Mucosa of rectum (tissue), 2 donors: ENCODE measurements around the gene SLC30A9.

Experiments
- H3K27ac ChIP-seq, 2 donors: one replicate each; pipeline ENCODE4 v1.7.0; 2013; ENCODE audit warnings: inconsistent platforms in 2 of 2, low read depth in 2 of 2, low read length in 2 of 2
- H3K27me3 ChIP-seq, 2 donors: one replicate each; pipeline ENCODE4 v1.7.0; 2013; ENCODE audit warnings: low read length in 2 of 2; ENCODE audit not compliant: control insufficient read depth in 2 of 2, insufficient read depth in 2 of 2
- H3K36me3 ChIP-seq, 2 donors: one replicate each; pipeline ENCODE4 v1.7.0; 2013; ENCODE audit warnings: low read length in 2 of 2; ENCODE audit not compliant: control insufficient read depth in 2 of 2, insufficient read depth in 2 of 2
- H3K4me1 ChIP-seq, 2 donors: one replicate each; pipeline ENCODE4 v1.7.0; 2013; ENCODE audit warnings: low read length in 2 of 2, mild to moderate bottlenecking in 1 of 2; ENCODE audit not compliant: control insufficient read depth in 2 of 2, insufficient read depth in 2 of 2
- H3K4me3 ChIP-seq, 2 donors: one replicate each; pipeline ENCODE4 v1.7.0; 2013; ENCODE audit warnings: low read length in 2 of 2
- H3K9ac ChIP-seq, 2 donors: one replicate each; pipeline ENCODE4 v1.7.0; 2013; ENCODE audit warnings: low read length in 2 of 2, low read depth in 1 of 2, mild to moderate bottlenecking in 1 of 2
- H3K9me3 ChIP-seq, 2 donors: one replicate each; pipeline ENCODE4 v1.7.0; 2013; ENCODE audit warnings: low read length in 2 of 2; ENCODE audit not compliant: control insufficient read depth in 2 of 2
- donor health status: healthy.
- donor health status: Normal muscosa, but diverticular disease.

SLC30A9 gene

GRCh38 chr4:41990365-41991111 is at the start of gene SLC30A9:
Gene SLC30A9, plus strand, starts transcription at chr4:41990530. Its CDS starts 122 bp downstream, at chr4:41990652.
- Histone ChIP-seq H3K9me3 (no peaks in the 10 kb centered on the region), H3K9ac (peak within 1 kb of the TSS; percentile 81 to 91), H3K4me3 (peak within 1 kb of the TSS; percentile 79 to 91), H3K4me1 (peaks cover 7 to 16% of the 10 kb centered on the region in 2 donors), H3K36me3 (no peaks in the 10 kb centered on the region), H3K27me3 (no peaks in the 10 kb centered on the region), H3K27ac (peak within 1 kb of the TSS; percentile 69 to 70)

DNA sequence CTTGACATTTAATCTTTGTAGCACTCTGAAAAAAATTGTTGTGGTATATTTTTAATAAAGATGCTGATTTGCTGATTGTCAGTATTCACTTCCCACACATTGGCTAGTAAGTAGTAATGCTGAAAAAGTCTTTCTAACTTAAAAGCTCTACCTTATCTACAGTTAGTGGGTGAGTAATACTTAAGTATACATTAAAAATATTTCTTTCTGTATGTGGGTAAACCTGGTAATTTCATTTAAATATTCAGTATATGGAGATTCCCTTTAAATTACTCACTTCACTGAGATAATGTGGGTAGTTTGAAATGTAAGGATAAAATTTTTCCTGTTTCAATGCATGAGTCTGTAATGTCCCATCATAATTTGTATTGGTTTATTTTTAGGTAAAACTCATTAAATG is 49.5 kb upstream of the SLC30A9 start:
- Histone ChIP-seq H3K9me3 (no peaks in the 10 kb centered on the region), H3K27me3 (no peaks in the 10 kb centered on the region), H3K4me3 (no peak overlapping the region), H3K36me3 (peaks cover 15 to 29% of the 10 kb centered on the region in 2 donors), H3K27ac (no peak overlapping the region), H3K4me1 (peaks cover 8 to 9% of the 10 kb centered on the region in 2 donors), H3K9ac (no peak overlapping the region)

DNA sequence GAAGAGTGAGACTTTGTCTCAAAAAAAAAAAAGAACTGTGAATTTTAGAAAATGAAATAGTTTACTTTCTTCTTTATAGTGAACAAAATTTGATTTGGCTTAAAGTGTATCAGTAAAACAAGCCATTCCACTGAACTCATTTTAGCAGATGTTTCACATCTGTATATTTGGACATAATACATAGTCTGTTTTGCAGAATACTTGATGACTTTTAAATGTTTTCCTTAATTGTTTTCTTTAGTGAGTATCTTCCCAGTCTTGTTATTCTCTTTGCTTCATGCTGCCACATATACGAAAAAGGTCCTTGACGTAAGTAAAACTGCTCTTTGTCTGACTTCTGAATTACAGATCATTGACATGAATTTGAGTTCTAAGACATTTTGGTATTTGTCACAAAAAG is 46.8 kb upstream of the SLC30A9 start:
- Histone ChIP-seq H3K27ac (no peak overlapping the region), H3K36me3 (peaks cover 22 to 35% of the 10 kb centered on the region in 2 donors), H3K4me1 (no peaks in the 10 kb centered on the region), H3K27me3 (no peaks in the 10 kb centered on the region), H3K9me3 (no peaks in the 10 kb centered on the region), H3K9ac (no peak overlapping the region), H3K4me3 (no peak overlapping the region)

GRCh38 chr4:41944089-41944488 is 46.2 kb upstream of the SLC30A9 start:
- Histone ChIP-seq H3K27me3 (no peaks in the 10 kb centered on the region), H3K9me3 (no peaks in the 10 kb centered on the region), H3K4me3 (no peak overlapping the region), H3K27ac (no peak overlapping the region), H3K9ac (no peak overlapping the region), H3K36me3 (peaks cover 22 to 35% of the 10 kb centered on the region in 2 donors), H3K4me1 (no peaks in the 10 kb centered on the region)

DNA sequence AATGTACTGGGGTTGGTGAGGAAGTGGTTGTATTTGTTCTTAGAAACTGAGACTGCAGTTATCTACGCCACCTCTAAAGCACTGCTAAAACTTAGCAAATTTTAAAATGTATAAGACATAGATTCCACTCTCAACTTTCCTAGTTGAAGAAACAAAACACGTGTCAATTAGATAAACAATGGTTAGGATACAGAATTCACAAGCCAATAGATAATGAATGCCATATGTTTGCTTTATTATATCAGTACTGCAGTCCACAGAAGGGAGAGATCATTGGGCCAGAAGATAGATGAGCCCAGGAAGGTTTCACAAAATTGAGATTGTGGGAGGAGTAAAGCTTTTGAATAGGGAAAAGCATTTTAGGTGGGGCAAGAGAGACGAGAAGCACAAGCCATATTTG is 40.8 kb upstream of the SLC30A9 start:
- Histone ChIP-seq H3K9me3 (no peaks in the 10 kb centered on the region), H3K4me3 (no peak overlapping the region), H3K27me3 (no peaks in the 10 kb centered on the region), H3K27ac (no peak overlapping the region), H3K4me1 (no peaks in the 10 kb centered on the region), H3K9ac (no peak overlapping the region), H3K36me3 (peaks cover 48 to 59% of the 10 kb centered on the region in 2 donors)

- no peak overlapping the region for H3K9ac ChIP-seq
- no peaks in the 10 kb centered on the region for H3K27me3 ChIP-seq
- peaks cover 17 to 22% of the 10 kb centered on the region in 2 donors for H3K36me3 ChIP-seq
- H3K4me1 ChIP-seq, result no peaks in the 10 kb centered on the region
- H3K27ac ChIP-seq, result no peak overlapping the region
- H3K9me3 ChIP-seq, result no peaks in the 10 kb centered on the region
- H3K4me3 ChIP-seq, result no peak overlapping the region
Observed at GRCh38 chr4:41957634-41958033, 32.7 kb upstream of the SLC30A9 start.

- H3K9me3 ChIP-seq, result no peaks in the 10 kb centered on the region
- no peak overlapping the region for H3K9ac ChIP-seq
- H3K27me3 ChIP-seq, result no peaks in the 10 kb centered on the region
- H3K4me3 ChIP-seq, result no peak overlapping the region
- H3K4me1 ChIP-seq, result no peaks in the 10 kb centered on the region
- H3K36me3 ChIP-seq, result no peaks in the 10 kb centered on the region
- H3K27ac ChIP-seq, result no peak overlapping the region
Observed at GRCh38 chr4:41963105-41963504, 27.2 kb upstream of the SLC30A9 start.

- Histone ChIP-seq H3K27ac (no peak overlapping the region), H3K9ac (no peak overlapping the region), H3K27me3 (no peaks in the 10 kb centered on the region), H3K36me3 (no peaks in the 10 kb centered on the region), H3K9me3 (no peaks in the 10 kb centered on the region), H3K4me3 (no peak overlapping the region), H3K4me1 (no peaks in the 10 kb centered on the region)
Observed at GRCh38 chr4:41964401-41964800, 25.9 kb upstream of the SLC30A9 start.

DNA sequence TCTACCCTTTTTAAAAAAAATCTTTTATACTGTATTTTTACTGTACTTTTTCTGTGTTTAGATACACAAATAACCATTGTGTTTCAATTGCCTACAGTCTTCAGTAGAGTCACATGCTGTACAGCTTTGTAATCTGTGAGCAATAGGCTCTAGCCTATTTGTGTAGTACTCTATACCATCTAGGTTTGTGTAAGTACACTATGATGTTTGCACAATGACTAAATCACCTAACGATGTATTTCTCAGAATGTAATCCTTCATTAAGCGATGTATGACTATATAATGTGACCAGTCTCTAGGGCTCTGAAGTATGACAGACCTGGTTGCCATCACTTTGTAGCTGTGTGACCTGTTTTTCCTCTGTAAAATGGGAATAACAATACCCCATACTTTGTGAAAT is 22.9 kb upstream of the SLC30A9 start:
- H3K9me3 ChIP-seq, result no peaks in the 10 kb centered on the region
- H3K27ac ChIP-seq, result no peak overlapping the region
- H3K4me1 ChIP-seq, result no peaks in the 10 kb centered on the region
- H3K27me3 ChIP-seq, result no peaks in the 10 kb centered on the region
- H3K9ac ChIP-seq, result no peak overlapping the region
- H3K4me3 ChIP-seq, result no peak overlapping the region
- no peaks in the 10 kb centered on the region for H3K36me3 ChIP-seq

- no peak overlapping the region for H3K4me3 ChIP-seq
- H3K36me3 ChIP-seq, result no peaks in the 10 kb centered on the region
- H3K27me3 ChIP-seq, result no peaks in the 10 kb centered on the region
Observed at GRCh38 chr4:41969671-41970070, 20.7 kb upstream of the SLC30A9 start.

More at GRCh38 chr4:41969671-41970070, 20.7 kb upstream of the SLC30A9 start:
- no peak overlapping the region for H3K27ac ChIP-seq
- H3K4me1 ChIP-seq, result no peaks in the 10 kb centered on the region
- H3K9me3 ChIP-seq, result no peaks in the 10 kb centered on the region
- no peak overlapping the region for H3K9ac ChIP-seq
